Transverse colon (tissue), 3 donors: ENCODE results near the gene BDKRB1.

Source experiments
- EP300 ChIP-seq: sonication (generic); formaldehyde crosslinking; IDR thresholded peaks from one replicate; pipeline ENCODE4 v1.6.1; 2017; ENCODE audit warnings: antibody characterized with exemption, low read depth
- POLR2AphosphoS5 ChIP-seq, 3 donors: sonication (generic); formaldehyde crosslinking; IDR thresholded peaks; one replicate each; pipeline ENCODE4 v1.6.1; 2016; ENCODE audit warnings: antibody characterized with exemption in 3 of 3

DNA sequence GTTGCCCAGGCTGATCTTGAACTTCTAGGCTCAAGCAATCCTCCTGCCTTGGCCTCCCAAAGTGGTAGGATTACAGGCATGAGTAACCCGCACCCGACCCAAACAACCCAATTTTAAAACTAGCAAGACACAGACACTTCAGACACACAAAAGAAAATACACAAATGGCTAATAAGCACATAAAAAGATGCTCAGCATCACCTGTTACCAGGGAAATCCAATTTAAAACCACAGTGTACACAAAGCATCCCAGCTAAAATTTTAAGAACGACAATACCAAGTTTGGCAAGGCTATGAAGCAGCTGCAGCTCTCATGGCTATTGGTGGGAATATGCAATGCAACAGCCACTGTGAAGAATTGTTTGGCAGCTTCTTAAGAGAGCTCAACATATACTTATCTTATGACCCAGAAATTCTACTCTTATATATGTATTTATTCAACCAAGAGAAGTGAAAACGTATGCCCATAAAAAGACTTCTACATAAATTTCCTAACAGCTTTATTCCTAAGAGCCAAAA, 42.0 kb downstream of the BDKRB1 start:
- TF ChIP-seq POLR2AphosphoS5 (IDR thresholded peaks at IDR 0.05) (no peak), EP300 (no peak)
